GM12878 (cell line): ENCODE measurements around the gene TAF10.

Experiments
- BCL11A ChIP-seq: IDR thresholded peaks from 2 replicates; pipeline ENCODE4 v1.6.1; 2011; ENCODE audit warnings: low read depth, low read length
- BMI1 ChIP-seq: fragments of 450-650 bp; IDR thresholded peaks from 2 replicates; pipeline ENCODE4 v1.6.1; 2016; ENCODE audit warnings: mild to moderate bottlenecking, moderate library complexity, borderline replicate concordance
- CTCF ChIP-seq, 3 experiments: IDR thresholded peaks in 2 of 3; conservative IDR thresholded peaks in 1 of 3; 2 replicates each; pipeline ENCODE4 v1.5.1; 2011; ENCODE audit warnings: low read depth in 3 of 3, low read length in 3 of 3, mild to moderate bottlenecking in 3 of 3, control low read depth in 2 of 3, moderate library complexity in 2 of 3, inconsistent platforms in 1 of 3, mixed read lengths in 1 of 3; ENCODE audit not compliant: control insufficient read depth in 2 of 3, insufficient read depth in 1 of 3; ENCODE audit errors: extremely low read depth in 1 of 3
- EZH2 ChIP-seq: IDR thresholded peaks from 2 replicates; pipeline ENCODE4 v1.6.1; 2012; ENCODE audit warnings: low read depth, mild to moderate bottlenecking, control low read depth, inconsistent platforms, low read length, borderline replicate concordance; ENCODE audit not compliant: control insufficient read depth
- HDAC2 ChIP-seq: fragments of 200-600 bp; sonication (generic); IDR thresholded peaks from 2 replicates; pipeline ENCODE4 v1.6.1; 2017
- JUND ChIP-seq: IDR thresholded peaks from 2 replicates; pipeline ENCODE4 v1.6.1; 2012; ENCODE audit warnings: low read depth, mild to moderate bottlenecking, low read length, improper control_type of control experiment, moderate library complexity
- MXI1 ChIP-seq: fragments of 150-350 bp; IDR thresholded peaks from 2 replicates; pipeline ENCODE4 v1.6.1; 2011; ENCODE audit warnings: low read depth, mild to moderate bottlenecking, inconsistent platforms, low read length, improper control_type of control experiment
- POLR2A ChIP-seq: IDR thresholded peaks from 2 replicates; pipeline ENCODE4 v1.6.1; 2011; ENCODE audit warnings: low read depth, mild to moderate bottlenecking, low read length
- SUPT20H ChIP-seq: IDR thresholded peaks from 2 replicates; pipeline ENCODE4 v1.6.1; 2011; ENCODE audit warnings: low read depth, mild to moderate bottlenecking, low read length, moderate library complexity, borderline replicate concordance; ENCODE audit not compliant: control insufficient read depth

- TF ChIP-seq SUPT20H = no peak
- TF ChIP-seq CTCF (IDR thresholded peaks at IDR 0.05 in 2 of 3, conservative IDR thresholded peaks at IDR 0.05 in 1 of 3; ENCODE audit: control insufficient read depth in 2 of 3, extremely low read depth in 1 of 3, insufficient read depth in 1 of 3, low read depth in 3 of 3, low read length in 3 of 3) = no peak
- no peak for TF ChIP-seq BMI1
- TF ChIP-seq POLR2A = 0 out of 2 replicates have a peak, but pooled peaks have one; percentile 29
- no peak for TF ChIP-seq MXI1
- no peak for TF ChIP-seq JUND
- no peak for TF ChIP-seq EZH2
- TF ChIP-seq HDAC2 = no peak
- TF ChIP-seq BCL11A = no peak
These were observed 41.2 kb downstream of the TAF10 start for GRCh38 chr11:6570691-6571427.
